MM.1S (cell line): ENCODE measurements around the gene PLPPR2.

Experiments used
- CTCF ChIP-seq: fragments of 300-600 bp; sonication (generic); IDR thresholded peaks from 2 replicates; pipeline ENCODE4 v1.5.1; 2016; ENCODE audit warnings: antibody characterized with exemption, low read length, mixed read lengths
- EZH2 ChIP-seq: fragments of 300-600 bp; sonication (generic); optimal IDR thresholded peaks from 2 replicates; pipeline ENCODE3; 2017; ENCODE audit warnings: low read depth, mild to moderate bottlenecking, antibody characterized with exemption, low read length, mixed read lengths

- TF ChIP-seq CTCF (no peak), EZH2 (no peak)
Measured at GRCh38 chr19:11342429-11342828, 12.8 kb upstream of the PLPPR2 start.
